HEK293 (cell line): ENCODE measurements around the gene NUDT4.

ENCODE experiments used
- CTCF ChIA-PET: fragments of 350-600 bp; formaldehyde crosslinking; extraction: SDS; loops from one replicate; lab custom pipeline; 2021; ENCODE audit warnings: antibody characterized with exemption; lab: Yijun Ruan, JAX
- POLR2A ChIA-PET: fragments of 300-600 bp; formaldehyde crosslinking; extraction: SDS; loops from one replicate; lab custom pipeline; 2020; ENCODE audit warnings: antibody characterized with exemption, inconsistent platforms; lab: Yijun Ruan, JAX
- H3K27ac ChIP-seq: fragments of 200-500 bp; sonication (Bioruptor generic); 2 replicates; pipeline ENCODE4 v1.5.1; 2014; ENCODE audit warnings: low read depth, low read length, control low read depth, inconsistent platforms; ENCODE audit errors: extremely low read depth
- H3K36me3 ChIP-seq, 2 experiments: fragments of 200-500 bp in 1 of 2; sonication (Bioruptor generic) in 1 of 2; 1 replicate in 1 of 2; 2 replicates in 1 of 2; pipeline ENCODE4 v1.5.1; 2014 to 2017; ENCODE audit warnings: inconsistent platforms in 2 of 2, low read length in 2 of 2; ENCODE audit not compliant: control insufficient read depth in 2 of 2, insufficient read depth in 1 of 2
- H3K4me1 ChIP-seq: fragments of 200-500 bp; sonication (Bioruptor generic); 2 replicates; pipeline ENCODE4 v1.5.1; 2014; ENCODE audit warnings: mild to moderate bottlenecking, low read length, inconsistent platforms; ENCODE audit not compliant: control insufficient read depth, insufficient read depth
- H3K4me3 ChIP-seq: 2 replicates; pipeline ENCODE4 v1.5.1; 2011; ENCODE audit warnings: low read depth, mild to moderate bottlenecking, control low read depth, low read length, moderate library complexity
- H3K9me3 ChIP-seq: fragments of 200-500 bp; sonication (Bioruptor generic); 2 replicates; pipeline ENCODE4 v1.5.1; 2014; ENCODE audit warnings: low read depth, low read length, inconsistent platforms; ENCODE audit not compliant: control insufficient read depth, insufficient read depth
- ELK4 ChIP-seq: IDR thresholded peaks from 2 replicates; pipeline ENCODE4 v1.6.1; 2011; ENCODE audit warnings: mild to moderate bottlenecking, low read depth, low read length, borderline replicate concordance
- HOXD13 ChIP-seq: sonication (generic); formaldehyde crosslinking; IDR thresholded peaks from 2 replicates; pipeline ENCODE4 v1.8.0; 2022; ENCODE audit warnings: missing genetic modification reagents, borderline replicate concordance
- MEIS1 ChIP-seq: sonication (generic); formaldehyde crosslinking; IDR thresholded peaks from 2 replicates; pipeline ENCODE4 v1.8.1; 2022; ENCODE audit warnings: missing genetic modification reagents, mild to moderate bottlenecking, borderline replicate concordance
- PRDM2 ChIP-seq: fragments of 450-650 bp; formaldehyde crosslinking; IDR thresholded peaks from 2 replicates; pipeline ENCODE4 v1.5.1; 2016; ENCODE audit warnings: missing biosample characterization, missing genetic modification characterization, borderline replicate concordance
- SP7 ChIP-seq: fragments of 450-650 bp; formaldehyde crosslinking; IDR thresholded peaks from 2 replicates; pipeline ENCODE4 v1.5.1; 2016; ENCODE audit warnings: missing biosample characterization, missing genetic modification characterization
- ZBTB21 ChIP-seq: fragments of 450-650 bp; formaldehyde crosslinking; IDR thresholded peaks from 2 replicates; pipeline ENCODE4 v1.5.1; 2017; ENCODE audit warnings: missing biosample characterization, missing genetic modification characterization
- ZEB2 ChIP-seq: fragments of 450-650 bp; formaldehyde crosslinking; IDR thresholded peaks from 2 replicates; pipeline ENCODE4 v1.5.1; 2016; ENCODE audit warnings: missing biosample characterization, missing genetic modification characterization
- ZNF133 ChIP-seq: fragments of 450-650 bp; formaldehyde crosslinking; IDR thresholded peaks from 2 replicates; pipeline ENCODE4 v1.5.1; 2016; ENCODE audit warnings: missing biosample characterization, missing genetic modification characterization
- ZNF138 ChIP-seq: fragments of 450-650 bp; formaldehyde crosslinking; IDR thresholded peaks from 2 replicates; pipeline ENCODE4 v1.5.1; 2016; ENCODE audit warnings: missing biosample characterization, missing genetic modification characterization, borderline replicate concordance
- ZNF292 ChIP-seq: fragments of 450-650 bp; formaldehyde crosslinking; IDR thresholded peaks from 2 replicates; pipeline ENCODE4 v1.5.1; 2016; ENCODE audit warnings: low read depth, missing biosample characterization, missing genetic modification characterization, borderline replicate concordance
- ZNF529 ChIP-seq: fragments of 450-650 bp; formaldehyde crosslinking; IDR thresholded peaks from 2 replicates; pipeline ENCODE4 v1.5.1; 2017; ENCODE audit warnings: missing genetic modification characterization, missing biosample characterization; ENCODE audit not compliant: insufficient replicate concordance
- ZNF558 ChIP-seq: fragments of 450-650 bp; formaldehyde crosslinking; IDR thresholded peaks from 2 replicates; pipeline ENCODE4 v1.5.1; 2016; ENCODE audit warnings: missing biosample characterization, missing genetic modification characterization
- ZNF610 ChIP-seq: fragments of 450-650 bp; formaldehyde crosslinking; IDR thresholded peaks from 2 replicates; pipeline ENCODE4 v1.5.1; 2016; ENCODE audit warnings: missing biosample characterization, missing genetic modification characterization, borderline replicate concordance
- ZNF785 ChIP-seq: fragments of 450-650 bp; formaldehyde crosslinking; IDR thresholded peaks from 2 replicates; pipeline ENCODE4 v1.5.1; 2016; ENCODE audit warnings: missing biosample characterization, missing genetic modification characterization
- ZNF843 ChIP-seq: fragments of 450-650 bp; formaldehyde crosslinking; IDR thresholded peaks from 2 replicates; pipeline ENCODE4 v1.5.1; 2016; ENCODE audit warnings: missing biosample characterization, missing genetic modification characterization
- TF ChIP-seq, protein P1 (sequence below): fragments of 450-650 bp; formaldehyde crosslinking; IDR thresholded peaks from 2 replicates; pipeline ENCODE4 v1.5.1; 2017; ENCODE audit warnings: missing biosample characterization, mild to moderate bottlenecking, missing genetic modification characterization, moderate library complexity

Gene NUDT4

DNA sequence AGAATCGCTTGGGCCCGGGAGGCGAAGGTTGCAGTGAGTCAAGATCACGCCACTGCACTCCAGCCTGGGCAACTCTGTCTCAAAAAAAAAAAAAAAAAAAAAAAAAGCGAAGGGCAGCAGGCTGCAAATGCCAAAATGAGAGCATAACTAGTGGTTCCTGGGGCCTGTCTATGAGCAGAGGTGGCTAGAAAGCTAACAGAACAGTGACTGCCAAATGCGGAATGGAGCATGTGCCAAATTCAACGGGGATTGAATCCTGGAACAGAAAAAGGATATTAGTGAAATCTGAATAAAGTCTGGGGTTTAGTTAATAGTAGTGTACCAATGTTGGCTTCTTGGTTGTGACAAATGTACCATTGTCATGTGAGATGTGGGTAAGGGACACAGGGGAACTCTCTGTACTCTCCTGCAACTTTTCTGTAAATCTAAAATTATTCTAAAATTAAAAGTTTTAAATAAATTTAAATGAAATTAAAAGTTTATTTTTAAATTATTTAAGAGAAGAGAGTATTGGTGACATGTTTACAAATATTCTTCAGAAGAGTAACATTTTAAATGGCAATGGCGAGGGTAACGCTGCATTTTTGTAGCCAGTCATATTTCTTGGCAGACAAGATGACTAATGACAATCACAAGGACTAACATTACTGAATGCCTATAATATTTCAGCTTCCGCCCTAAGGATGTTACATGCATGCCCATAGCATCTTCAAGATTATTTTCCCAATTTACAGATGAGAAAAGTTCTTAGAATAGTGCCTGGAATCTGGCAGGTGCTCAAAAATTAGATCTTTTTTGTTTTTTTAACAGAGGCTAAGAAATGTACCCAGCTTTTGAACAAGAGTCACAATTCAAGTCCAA, 28.9 kb upstream of the NUDT4 start:
- POLR2A ChIA-PET: no interaction called here
- H3K4me1 ChIP-seq: no peaks in the 10 kb centered on the region
- no peaks in the 10 kb centered on the region for H3K9me3 ChIP-seq
- no peak for TF ChIP-seq ZNF558 (tag by site-specific recombination)
- TF ChIP-seq, all 188 proteins: peak for 0
- no peak overlapping the region for H3K27ac ChIP-seq
- no peak overlapping the region for H3K4me3 ChIP-seq
- CTCF ChIA-PET: no interaction called here
- no peaks in the 10 kb centered on the region for H3K36me3 ChIP-seq

DNA sequence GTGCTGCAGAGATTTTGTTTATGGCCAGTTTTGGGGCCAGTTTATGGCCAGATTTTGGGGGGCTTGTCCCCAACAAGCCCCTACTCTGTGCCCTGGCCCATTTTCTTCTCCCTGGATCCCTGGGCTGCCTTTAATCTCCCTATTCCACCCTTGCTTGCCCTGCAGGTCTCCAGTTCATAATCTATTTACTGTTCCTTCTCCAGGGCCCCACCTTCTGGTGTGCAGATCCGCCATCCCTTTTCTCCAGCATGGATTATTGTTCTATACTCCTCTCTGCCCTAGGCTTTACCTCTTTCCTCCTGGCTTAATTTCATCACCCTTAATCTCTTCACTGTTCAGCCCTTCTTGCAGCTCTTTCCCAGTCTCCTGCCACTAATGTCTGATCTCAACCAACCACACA, 26.0 kb upstream of the NUDT4 start:
- TF ChIP-seq SP7 (tag by site-specific recombination): no peak
- no peak for TF ChIP-seq ELK4
- TF ChIP-seq PRDM2: no peak
- TF ChIP-seq ZNF292 (tag by site-specific recombination): no peak
- TF ChIP-seq ZNF785 (tag by site-specific recombination): no peak
- TF ChIP-seq ZNF138 (tag by site-specific recombination): no peak
- no peak for TF ChIP-seq ZEB2
- no peak for TF ChIP-seq ZNF529 (tag by site-specific recombination)
- TF ChIP-seq ZNF843: no peak
- TF ChIP-seq ZNF133 (tag by site-specific recombination): no peak
- no peak for TF ChIP-seq HOXD13
- TF ChIP-seq, protein P1, sequence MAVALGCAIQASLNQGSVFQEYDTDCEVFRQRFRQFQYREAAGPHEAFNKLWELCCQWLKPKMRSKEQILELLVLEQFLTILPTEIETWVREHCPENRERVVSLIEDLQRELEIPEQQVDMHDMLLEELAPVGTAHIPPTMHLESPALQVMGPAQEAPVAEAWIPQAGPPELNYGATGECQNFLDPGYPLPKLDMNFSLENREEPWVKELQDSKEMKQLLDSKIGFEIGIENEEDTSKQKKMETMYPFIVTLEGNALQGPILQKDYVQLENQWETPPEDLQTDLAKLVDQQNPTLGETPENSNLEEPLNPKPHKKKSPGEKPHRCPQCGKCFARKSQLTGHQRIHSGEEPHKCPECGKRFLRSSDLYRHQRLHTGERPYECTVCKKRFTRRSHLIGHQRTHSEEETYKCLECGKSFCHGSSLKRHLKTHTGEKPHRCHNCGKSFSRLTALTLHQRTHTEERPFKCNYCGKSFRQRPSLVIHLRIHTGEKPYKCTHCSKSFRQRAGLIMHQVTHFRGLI (tag by site-specific recombination): no peak
- no peak for TF ChIP-seq ZBTB21
- TF ChIP-seq MEIS1 (CRISPR knock-in tag): no peak
- TF ChIP-seq ZNF610 (tag by site-specific recombination): no peak
- CTCF ChIA-PET: no interaction called here
- no peaks in the 10 kb centered on the region for H3K9me3 ChIP-seq

More for the DNA sequence above, 26.0 kb upstream of the NUDT4 start:
- H3K4me3 ChIP-seq: no peak overlapping the region
- no peaks in the 10 kb centered on the region for H3K4me1 ChIP-seq
- POLR2A ChIA-PET: no interaction called here
- H3K27ac ChIP-seq: no peak overlapping the region
- no peaks in the 10 kb centered on the region for H3K36me3 ChIP-seq
